Peyer's patch (tissue), 4 donors: ENCODE data around the gene RRP15. TPM values are rescaled to one million over a fixed set of nuclear protein-coding genes. Genes with fewer than 3 reads are reported as not detected.

Experiments used
- DNase-seq, 3 donors: peaks; one replicate each; pipeline ENCODE4 v3.0.0-alpha.2; 2017 to 2019
- H3K27ac ChIP-seq, 4 donors: fragments of 200-600 bp; sonication (generic); one replicate each; pipeline ENCODE4 v1.5.1; 2016 to 2019
- H3K27me3 ChIP-seq, 2 donors: fragments of 200-600 bp; sonication (generic); one replicate each; pipeline ENCODE4 v1.5.1; 2019
- H3K36me3 ChIP-seq, 3 donors: fragments of 200-600 bp; sonication (generic); one replicate each; pipeline ENCODE4 v1.5.1; 2016 to 2019
- H3K4me1 ChIP-seq, 4 donors: fragments of 200-600 bp; sonication (generic); one replicate each; pipeline ENCODE4 v1.5.1; 2016 to 2019
- H3K4me3 ChIP-seq, 4 donors: fragments of 200-600 bp; sonication (generic); 1 replicate in 3 of 4; 2 replicates in 1 of 4; pipeline ENCODE4 v1.5.1; 2016 to 2019; ENCODE audit warnings: mild to moderate bottlenecking in 1 of 4
- H3K9me3 ChIP-seq, 4 donors: fragments of 200-600 bp; sonication (generic); one replicate each; pipeline ENCODE4 v1.5.1; 2016 to 2019; ENCODE audit warnings: mild to moderate bottlenecking in 1 of 4
- CTCF ChIP-seq, 6 experiments: fragments of 450-650 bp in 4 of 6; fragments of 200-600 bp in 2 of 6; sonication (generic) in 1 of 6; IDR thresholded peaks; one replicate each; pipeline ENCODE4 v1.5.1; 2017 to 2019; ENCODE audit warnings: antibody characterized with exemption in 6 of 6, mild to moderate bottlenecking in 3 of 6, moderate library complexity in 1 of 6
- POLR2A ChIP-seq, 2 donors: fragments of 450-650 bp; IDR thresholded peaks; one replicate each; pipeline ENCODE4 v1.5.1; 2017; ENCODE audit warnings: antibody characterized with exemption in 2 of 2, mild to moderate bottlenecking in 2 of 2, moderate library complexity in 2 of 2
- total RNA-seq, 4 donors: library from RNA; depleted of rRNA; stranded (reverse); fragments of >200 nt; gene quantifications; one replicate each; pipeline ENCODE4 v1.1.0, GENCODE V29; 2016

The RRP15 gene
- total RNA-seq, result 1 to 10 TPM; 2.1 to 8.3 (median 2.5) TPM

GRCh38 chr1:218284917-218285635 lies at the start of gene RRP15:
Gene RRP15 (plus strand): TSS chr1:218285293. CDS start chr1:218285317, 24 bp downstream.
- peak; percentile 90 to 94 (median 90) for DNase-seq
- peaks cover 0 to 10% (median 6%) of the 10 kb centered on the region in 4 donors for H3K4me1 ChIP-seq

GRCh38 chr1:218242171-218242570 lies 42.9 kb upstream of the RRP15 start:
- no peaks in the 10 kb centered on the region for H3K9me3 ChIP-seq
- no peak for DNase-seq
- no peaks in the 10 kb centered on the region for H3K36me3 ChIP-seq
- H3K27ac ChIP-seq, result no peak overlapping the region
- no peak overlapping the region for H3K4me3 ChIP-seq
- no peaks in the 10 kb centered on the region for H3K4me1 ChIP-seq
- TF ChIP-seq POLR2A (IDR thresholded peaks at IDR 0.05) (no peak), CTCF (IDR thresholded peaks at IDR 0.05) (no peak)
- no peaks in the 10 kb centered on the region for H3K27me3 ChIP-seq

More at GRCh38 chr1:218284917-218285635, at the start of gene RRP15:
- H3K36me3 ChIP-seq, result no peaks in the 10 kb centered on the region
- TF ChIP-seq CTCF (IDR thresholded peaks at IDR 0.05) (peak in 4 of 6 experiments; percentile 5 to 38 (median 34)), POLR2A (IDR thresholded peaks at IDR 0.05) (peak; percentile 15 to 47)
- peak within 1 kb of the TSS; percentile 51 to 75 (median 69) for H3K4me3 ChIP-seq
- no peaks in the 10 kb centered on the region for H3K9me3 ChIP-seq
- no peaks in the 10 kb centered on the region for H3K27me3 ChIP-seq
- H3K27ac ChIP-seq, result peak within 1 kb of the TSS; percentile 75 to 82 (median 80)

- H3K4me1 ChIP-seq, result no peaks in the 10 kb centered on the region
- TF ChIP-seq CTCF (IDR thresholded peaks at IDR 0.05) (no peak), POLR2A (IDR thresholded peaks at IDR 0.05) (no peak)
Measured at GRCh38 chr1:218247339-218247738, 37.8 kb upstream of the RRP15 start.

GRCh38 chr1:218249338-218250140 lies 35.6 kb upstream of the RRP15 start:
- TF ChIP-seq POLR2A (IDR thresholded peaks at IDR 0.05), result no peak
- TF ChIP-seq CTCF (IDR thresholded peaks at IDR 0.05), result no peak
- H3K9me3 ChIP-seq, result no peaks in the 10 kb centered on the region
- H3K27ac ChIP-seq, result no peak overlapping the region
- H3K4me1 ChIP-seq, result no peaks in the 10 kb centered on the region
- no peaks in the 10 kb centered on the region for H3K27me3 ChIP-seq
- H3K36me3 ChIP-seq, result no peaks in the 10 kb centered on the region
- H3K4me3 ChIP-seq, result no peak overlapping the region
- DNase-seq, result no peak

More at GRCh38 chr1:218247339-218247738, 37.8 kb upstream of the RRP15 start:
- Histone ChIP-seq H3K27ac (no peak overlapping the region), H3K27me3 (no peaks in the 10 kb centered on the region), H3K4me3 (no peak overlapping the region), H3K9me3 (no peaks in the 10 kb centered on the region), H3K36me3 (no peaks in the 10 kb centered on the region)
- DNase-seq, result no peak

- Histone ChIP-seq H3K27me3 (no peaks in the 10 kb centered on the region), H3K4me3 (no peak overlapping the region), H3K9me3 (no peaks in the 10 kb centered on the region), H3K27ac (no peak overlapping the region), H3K36me3 (no peaks in the 10 kb centered on the region), H3K4me1 (no peaks in the 10 kb centered on the region)
- no peak for DNase-seq
- TF ChIP-seq POLR2A (IDR thresholded peaks at IDR 0.05) (no peak), CTCF (IDR thresholded peaks at IDR 0.05) (no peak)
Measured at GRCh38 chr1:218250492-218250891, 34.6 kb upstream of the RRP15 start.
